Kidney (tissue), 14 donors: ENCODE measurements around the gene HBZ. TPM values are rescaled to one million over a fixed set of nuclear protein-coding genes. Genes with fewer than 3 reads are reported as not detected.

Experiments
- DNase-seq, 5 donors: peaks; one replicate each; pipeline ENCODE4 v3.0.0-alpha.2; 2013 to 2020
- FAIRE-seq: peaks from 2 replicates; lab custom pipeline; 2012; peaks lifted over from hg19 to GRCh38; lab: Jason Lieb, UNC
- H3K27ac ChIP-seq, 2 donors: one replicate each; pipeline ENCODE4 v1.7.0; 2013; ENCODE audit warnings: low read depth in 2 of 2, low read length in 2 of 2, inconsistent platforms in 1 of 2
- H3K27me3 ChIP-seq: one replicate; pipeline ENCODE4 v1.7.1; 2013; ENCODE audit warnings: low read length, inconsistent platforms; ENCODE audit not compliant: control insufficient read depth, insufficient read depth
- H3K36me3 ChIP-seq, 3 donors: one replicate each; pipeline versions ENCODE4 v1.7.0 to v1.7.1; 2013; ENCODE audit warnings: low read length in 3 of 3, control low read depth in 1 of 3, inconsistent platforms in 1 of 3; ENCODE audit not compliant: insufficient read depth in 3 of 3, control insufficient read depth in 2 of 3
- H3K4me1 ChIP-seq, 3 donors: one replicate each; pipeline versions ENCODE4 v1.7.0 to v1.7.1; 2013; ENCODE audit warnings: low read length in 3 of 3, inconsistent platforms in 1 of 3, low read depth in 1 of 3; ENCODE audit not compliant: control insufficient read depth in 2 of 3, insufficient read depth in 2 of 3
- H3K4me3 ChIP-seq, 3 donors: one replicate each; pipeline versions ENCODE4 v1.7.0 to v1.8.1; 2013; ENCODE audit warnings: low read length in 3 of 3, control low read depth in 1 of 3, inconsistent platforms in 1 of 3
- H3K9ac ChIP-seq, 3 donors: one replicate each; pipeline versions ENCODE4 v1.7.0 to v1.7.1; 2013; ENCODE audit warnings: low read length in 3 of 3, control low read depth in 1 of 3, inconsistent platforms in 1 of 3
- H3K9me3 ChIP-seq, 3 donors: one replicate each; pipeline versions ENCODE4 v1.7.0 to v1.7.1; 2013; ENCODE audit warnings: low read length in 3 of 3, control low read depth in 1 of 3, inconsistent platforms in 1 of 3; ENCODE audit not compliant: control insufficient read depth in 2 of 3, insufficient read depth in 1 of 3
- intact Hi-C: fragments of 100-400 bp; cut with DNase I; formaldehyde crosslinking; loops from one replicate; pipeline ENCODE4 v1.11.1; 2022
- polyA plus RNA-seq: library from polyadenylated mRNA; stranded (reverse); fragments of 350-450 nt; fragmentation: Illumina TruSeq; extraction: RNeasy Lipid Tissue Mini Kit (QIAGEN cat#74804); gene quantifications from one replicate; pipeline ENCODE4 v1.2.3, GENCODE V29; 2014; ENCODE audit warnings: low read depth, low replicate concordance; ENCODE audit not compliant: insufficient read depth
- total RNA-seq: library from RNA; stranded (reverse); fragmentation: NEBNext Ultra II Directional; extraction: Animal tissue kit (Norgen Biotek cat#: 25700); gene quantifications from one replicate; pipeline ENCODE4 v1.2.1, GENCODE V29; 2021
- TF ChIP-seq, protein P1 (sequence below): IDR thresholded peaks from 3 replicates; pipeline ENCODE4 v1.5.1; 2012; ENCODE audit warnings: mild to moderate bottlenecking, moderate library complexity, borderline replicate concordance; ENCODE audit not compliant: insufficient read depth; ENCODE audit errors: extremely low read depth
- donor health status: control.
- donor health status: control.
- donor health status: control.
- donor health status: control.
- donor health status: control.
- donor health status: DM: yes; HTN: yes; CAD: no.
- donor health status: Normal renal cell carcinoma (clear cell type).

HBZ gene
- total and polyA plus RNA-seq, 2 donors from 2014 or later, result not detected

DNA sequence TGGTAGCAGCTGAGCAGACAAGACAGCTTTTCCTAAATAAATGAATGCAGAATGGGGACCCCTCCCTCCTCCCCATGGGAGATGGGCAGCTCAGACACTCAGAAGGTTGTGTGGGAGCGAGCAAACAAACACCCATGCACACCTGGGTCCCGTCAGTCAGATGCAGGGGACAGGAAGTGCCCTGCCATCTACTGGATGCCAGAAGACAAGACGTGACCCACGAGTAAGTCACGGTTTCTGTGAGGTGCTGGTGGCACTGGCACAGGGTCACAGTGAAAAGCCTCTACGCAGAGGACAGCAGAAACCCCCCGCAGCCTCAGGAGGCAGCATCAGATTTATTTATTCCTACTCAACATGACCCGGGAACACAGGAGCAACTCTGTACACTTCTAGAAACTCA is 36.2 kb downstream of the HBZ start:
- Histone ChIP-seq H3K9me3 (no peaks in the 10 kb centered on the region), H3K4me3 (no peak overlapping the region), H3K27ac (no peak overlapping the region), H3K36me3 (peaks cover 4 to 45% (median 34%) of the 10 kb centered on the region in 3 donors), H3K9ac (no peak overlapping the region), H3K27me3 (no peaks in the 10 kb centered on the region), H3K4me1 (no peaks in the 10 kb centered on the region)
- intact Hi-C loops, result no loop called here
- DNase-seq (no peak), FAIRE-seq (no peak)
- TF ChIP-seq, protein P1, sequence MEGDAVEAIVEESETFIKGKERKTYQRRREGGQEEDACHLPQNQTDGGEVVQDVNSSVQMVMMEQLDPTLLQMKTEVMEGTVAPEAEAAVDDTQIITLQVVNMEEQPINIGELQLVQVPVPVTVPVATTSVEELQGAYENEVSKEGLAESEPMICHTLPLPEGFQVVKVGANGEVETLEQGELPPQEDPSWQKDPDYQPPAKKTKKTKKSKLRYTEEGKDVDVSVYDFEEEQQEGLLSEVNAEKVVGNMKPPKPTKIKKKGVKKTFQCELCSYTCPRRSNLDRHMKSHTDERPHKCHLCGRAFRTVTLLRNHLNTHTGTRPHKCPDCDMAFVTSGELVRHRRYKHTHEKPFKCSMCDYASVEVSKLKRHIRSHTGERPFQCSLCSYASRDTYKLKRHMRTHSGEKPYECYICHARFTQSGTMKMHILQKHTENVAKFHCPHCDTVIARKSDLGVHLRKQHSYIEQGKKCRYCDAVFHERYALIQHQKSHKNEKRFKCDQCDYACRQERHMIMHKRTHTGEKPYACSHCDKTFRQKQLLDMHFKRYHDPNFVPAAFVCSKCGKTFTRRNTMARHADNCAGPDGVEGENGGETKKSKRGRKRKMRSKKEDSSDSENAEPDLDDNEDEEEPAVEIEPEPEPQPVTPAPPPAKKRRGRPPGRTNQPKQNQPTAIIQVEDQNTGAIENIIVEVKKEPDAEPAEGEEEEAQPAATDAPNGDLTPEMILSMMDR, result no peak

DNA sequence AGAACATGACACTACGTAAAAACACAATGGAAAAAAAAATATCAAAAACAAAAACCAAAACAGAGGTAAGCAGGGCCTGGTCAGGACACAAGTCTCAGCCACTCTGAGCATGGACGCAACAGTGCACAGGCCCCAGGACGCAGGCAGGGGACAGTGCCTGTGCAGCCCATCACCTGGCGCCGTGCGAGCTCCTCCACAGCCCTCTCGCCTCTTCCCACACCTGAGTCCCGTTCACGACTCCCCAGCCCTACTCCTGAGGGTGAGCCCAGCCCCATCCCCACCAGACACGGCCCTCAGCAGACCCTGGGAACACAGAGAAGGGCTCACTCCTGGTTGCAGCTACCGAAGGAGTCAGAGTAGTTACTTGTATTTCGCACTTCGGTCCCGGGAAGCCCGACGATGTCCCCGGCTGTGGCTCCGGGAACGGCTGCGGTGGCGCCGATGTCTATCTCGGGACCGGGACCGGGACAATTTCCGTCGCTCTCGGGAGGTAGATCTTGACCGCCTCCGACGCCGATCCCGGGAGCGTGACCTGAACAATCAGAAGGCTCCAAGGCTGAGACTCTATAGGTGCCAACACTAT is 37.3 kb downstream of the HBZ start:
- FAIRE-seq (no peak), DNase-seq (no peak)
- intact Hi-C loops, result no loop called here

DNA sequence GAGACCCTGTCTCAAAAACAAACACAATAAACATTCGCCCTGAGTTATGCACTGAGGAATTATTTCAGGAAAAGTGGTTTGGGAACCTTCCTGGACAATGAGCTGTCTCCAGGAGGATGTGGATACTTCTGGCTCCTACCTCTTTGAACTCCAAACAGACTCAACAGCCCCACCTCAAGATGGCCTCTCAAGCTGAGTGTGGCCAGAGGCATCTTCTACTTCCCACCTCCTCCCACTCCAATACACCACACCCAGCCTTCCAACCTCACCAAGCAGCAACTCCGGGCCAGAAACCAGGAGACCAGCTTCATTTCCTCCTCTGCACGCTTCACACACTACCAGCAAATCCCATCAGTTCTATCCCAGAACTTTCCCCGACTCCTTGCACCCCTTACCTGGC is 39.4 kb downstream of the HBZ start:
- Histone ChIP-seq H3K27ac (no peak overlapping the region), H3K9ac (no peak overlapping the region), H3K27me3 (no peaks in the 10 kb centered on the region), H3K4me3 (no peak overlapping the region), H3K9me3 (no peaks in the 10 kb centered on the region), H3K36me3 (peaks cover 4 to 65% (median 43%) of the 10 kb centered on the region in 3 donors), H3K4me1 (no peaks in the 10 kb centered on the region)
- FAIRE-seq, result no peak
- TF ChIP-seq, protein P1, result no peak
- DNase-seq, result no peak
- intact Hi-C loops, result no loop called here

More for the DNA sequence above, 37.3 kb downstream of the HBZ start:
- TF ChIP-seq, protein P1, result no peak
- Histone ChIP-seq H3K9ac (no peak overlapping the region), H3K9me3 (no peaks in the 10 kb centered on the region), H3K4me3 (no peak overlapping the region), H3K4me1 (no peaks in the 10 kb centered on the region), H3K27ac (no peak overlapping the region), H3K36me3 (peaks cover 4 to 51% (median 36%) of the 10 kb centered on the region in 3 donors), H3K27me3 (no peaks in the 10 kb centered on the region)

DNA sequence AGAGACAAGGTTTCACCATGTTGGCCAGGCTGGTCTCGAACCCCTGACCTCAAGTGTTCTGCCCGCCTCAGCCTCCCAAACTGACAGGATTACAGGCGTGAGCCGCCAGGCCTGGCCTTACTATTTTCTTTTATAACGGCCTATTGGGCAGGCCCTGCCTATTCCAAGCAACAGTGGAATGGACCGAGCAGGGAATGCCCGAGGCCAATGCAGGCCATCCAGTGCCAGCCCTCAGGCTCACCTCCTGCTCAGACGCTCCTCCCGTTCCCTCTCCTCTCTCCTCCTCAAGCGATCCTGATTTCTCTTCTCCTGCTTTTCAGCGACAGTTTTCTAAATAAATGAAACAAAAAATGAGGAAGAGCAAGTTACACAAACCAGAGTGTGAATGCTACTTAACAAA is 40.2 kb downstream of the HBZ start:
- DNase-seq (no peak), FAIRE-seq (no peak)
- no peak overlapping the region for H3K9ac ChIP-seq
- peaks cover 4 to 67% (median 43%) of the 10 kb centered on the region in 3 donors for H3K36me3 ChIP-seq
- intact Hi-C loops, result no loop called here
- H3K27me3 ChIP-seq, result no peaks in the 10 kb centered on the region
- TF ChIP-seq, protein P1, result no peak
- no peaks in the 10 kb centered on the region for H3K9me3 ChIP-seq
- no peaks in the 10 kb centered on the region for H3K4me1 ChIP-seq
- no peak overlapping the region for H3K27ac ChIP-seq
- no peak overlapping the region for H3K4me3 ChIP-seq
